NCI-H510A treated with DMSO at 0.1 percent for 48 hours (cell line): ENCODE results near the gene KIF12.
"Not testable (repeated sequence)": the region's sequence is repeated elsewhere in the genome, so short reads cannot be mapped to it uniquely, and the experiment has no call there.

Experiments used
- DNase-seq: peaks from one replicate; lab custom pipeline; 2025; lab: John Stamatoyannopoulos, UW

The KIF12 gene

DNA sequence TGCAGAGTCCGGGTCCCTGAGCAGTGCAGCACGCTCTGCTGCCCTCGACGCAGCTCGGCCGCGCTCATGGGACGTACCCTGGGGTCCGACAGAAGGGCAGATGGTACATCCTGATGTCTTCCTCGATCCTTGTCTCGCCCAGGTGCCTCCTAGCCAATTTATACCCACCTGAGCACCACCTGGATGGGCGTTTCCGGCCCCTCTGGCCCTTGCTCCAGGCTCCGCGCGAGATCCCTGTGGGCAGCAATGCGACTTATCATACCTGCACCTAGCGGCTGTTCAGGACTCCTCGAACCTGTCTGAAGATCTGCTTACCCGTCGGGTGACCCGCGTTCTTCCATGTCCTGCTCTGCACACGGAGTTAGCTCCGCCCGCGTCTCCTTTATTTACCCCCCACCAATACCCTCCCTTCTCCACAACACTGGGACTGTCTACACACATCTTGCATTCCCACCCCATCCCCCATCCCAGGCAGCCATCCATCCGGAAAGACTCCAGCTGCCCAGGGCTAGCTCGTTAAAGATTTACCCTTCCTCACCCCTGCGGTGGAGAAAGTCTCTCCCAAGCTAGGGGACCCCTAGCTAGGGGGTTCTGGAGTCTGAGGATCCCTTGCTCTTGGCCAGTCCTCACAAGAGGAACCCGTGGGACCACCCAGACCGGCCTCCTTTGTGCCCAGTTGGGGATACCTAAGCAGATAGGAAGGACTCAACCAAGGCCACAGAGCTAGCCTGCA, at the start of gene KIF12:
Gene KIF12 (minus strand): TSS at position 357 of the 733 bp plus-strand sequence. CDS start 16 bp downstream, at position 341.
- peak; percentile 71 for DNase-seq

DNA sequence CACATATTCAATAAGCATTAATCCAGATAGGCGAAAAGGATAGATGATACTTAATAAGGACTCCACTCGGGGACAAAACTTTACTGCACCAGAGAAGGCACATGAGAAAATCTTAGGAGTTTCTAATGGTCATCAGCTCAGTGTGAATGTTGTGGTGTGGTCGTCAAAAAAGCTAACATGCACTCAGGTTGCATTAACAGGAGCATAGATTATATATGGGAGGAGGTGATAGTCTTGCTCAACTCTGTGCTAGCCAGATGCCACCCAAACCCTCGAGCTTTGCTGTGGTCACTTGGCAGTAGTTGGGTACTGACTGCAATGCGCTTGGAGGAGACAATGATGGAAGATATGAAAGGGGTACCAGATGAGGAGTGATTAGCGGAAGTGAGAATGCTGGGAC, 47.6 kb upstream of the KIF12 start:
- no peak for DNase-seq

GRCh38 chr9:114143234-114143633, 44.1 kb upstream of the KIF12 start:
- no peak for DNase-seq

- DNase-seq = no peak
These were observed 42.7 kb upstream of the KIF12 start for GRCh38 chr9:114141553-114142402.

- DNase-seq = no peak
These were observed 41.8 kb upstream of the KIF12 start for GRCh38 chr9:114140850-114141249.

GRCh38 chr9:114140401-114140800, 41.3 kb upstream of the KIF12 start:
- DNase-seq = no peak

DNA sequence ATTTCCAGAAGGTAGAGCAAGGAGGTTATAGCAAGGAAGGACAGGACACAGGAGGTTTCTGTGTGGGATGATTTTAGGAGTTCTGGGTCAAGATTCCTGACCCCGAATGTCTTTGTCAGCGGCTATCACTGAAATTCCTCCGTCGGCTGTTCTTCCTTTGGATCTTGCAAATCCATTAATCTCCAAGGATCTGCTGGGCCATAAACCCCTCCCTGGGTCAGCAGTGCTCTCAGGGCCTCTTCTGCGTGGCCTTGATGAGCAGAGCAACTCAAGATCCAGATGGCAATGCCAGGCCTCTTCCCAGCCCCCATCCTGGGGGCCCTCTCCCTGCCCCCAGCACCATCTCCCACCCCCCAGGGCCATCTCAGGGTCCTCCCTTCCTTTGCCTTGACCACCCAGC, 40.0 kb upstream of the KIF12 start:
- no peak for DNase-seq

GRCh38 chr9:114138552-114138971, 39.5 kb upstream of the KIF12 start:
- DNase-seq = no peak

DNA sequence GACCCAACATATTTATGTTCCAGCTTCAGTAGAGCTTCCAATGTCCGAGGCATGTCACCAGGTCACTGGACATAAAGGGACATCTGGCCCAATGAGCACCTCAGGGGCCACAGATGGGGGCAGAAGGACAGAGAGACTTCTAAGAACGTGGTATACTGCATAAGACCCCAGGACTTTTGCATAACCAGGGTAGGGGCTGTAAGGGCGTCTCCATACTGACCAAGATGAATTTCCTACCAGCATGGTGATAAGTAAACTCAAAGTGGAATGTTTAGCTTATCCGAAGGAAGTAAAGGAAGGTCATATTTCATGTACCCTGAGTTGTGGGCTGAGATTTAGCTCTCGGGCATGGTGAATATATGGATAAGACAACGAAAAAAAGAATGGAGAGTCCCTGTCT, 38.7 kb upstream of the KIF12 start:
- DNase-seq = no peak

GRCh38 chr9:114134827-114135396, 35.8 kb upstream of the KIF12 start:
- no peak for DNase-seq

DNA sequence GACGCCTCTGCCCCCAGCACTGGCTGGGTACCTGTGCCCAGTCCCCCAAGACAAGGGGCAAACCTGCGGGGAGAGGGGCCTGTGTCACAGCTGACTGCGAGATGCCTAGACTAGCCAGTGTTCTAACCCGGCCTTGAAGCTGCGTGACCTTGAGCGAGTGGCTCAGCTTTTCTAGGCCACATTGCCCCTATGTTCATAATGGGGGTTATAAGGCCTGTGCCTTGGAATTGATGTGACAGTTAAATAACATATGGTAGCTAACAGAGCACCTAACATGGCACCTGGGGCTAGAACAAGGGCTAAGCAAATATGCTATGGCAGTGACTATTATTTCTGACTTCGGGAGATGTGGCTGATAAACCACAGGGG, 33.4 kb upstream of the KIF12 start:
- DNase-seq = no peak

DNA sequence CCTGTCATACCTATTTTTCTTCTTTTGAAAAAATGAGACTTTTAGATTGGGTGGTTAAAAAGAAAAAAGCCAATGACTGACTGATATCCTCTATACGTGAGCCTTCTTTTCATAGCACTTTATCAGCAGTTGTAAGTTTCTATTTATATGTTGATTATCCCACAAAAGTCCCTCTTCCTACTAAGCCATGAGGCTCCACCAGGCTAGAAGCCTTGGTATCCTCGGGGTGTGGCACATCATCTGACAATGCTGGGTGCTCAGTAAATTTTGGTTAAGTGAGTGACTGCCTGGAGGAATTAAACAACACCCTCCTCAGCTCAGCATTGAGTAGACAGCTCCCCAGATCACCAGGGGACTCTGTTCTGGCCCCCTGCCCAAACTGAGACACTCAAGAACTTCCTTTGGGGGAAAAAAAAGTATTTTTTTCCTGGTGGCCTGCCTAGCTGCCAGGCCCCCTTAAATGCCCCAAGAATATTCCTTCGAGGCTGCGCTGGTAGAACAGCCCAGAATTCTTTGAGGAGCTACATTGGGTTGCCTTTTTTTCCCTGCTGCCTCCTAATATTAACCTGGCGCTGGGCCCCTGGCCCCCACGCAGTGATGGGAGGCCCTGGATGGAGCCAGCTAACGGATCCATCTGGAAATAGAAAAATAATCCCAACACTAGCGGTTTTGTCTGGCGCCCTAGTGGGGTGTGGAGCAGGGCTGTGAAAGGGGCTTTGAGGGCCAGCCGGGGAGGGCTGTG, 32.9 kb upstream of the KIF12 start:
- no peak for DNase-seq

DNA sequence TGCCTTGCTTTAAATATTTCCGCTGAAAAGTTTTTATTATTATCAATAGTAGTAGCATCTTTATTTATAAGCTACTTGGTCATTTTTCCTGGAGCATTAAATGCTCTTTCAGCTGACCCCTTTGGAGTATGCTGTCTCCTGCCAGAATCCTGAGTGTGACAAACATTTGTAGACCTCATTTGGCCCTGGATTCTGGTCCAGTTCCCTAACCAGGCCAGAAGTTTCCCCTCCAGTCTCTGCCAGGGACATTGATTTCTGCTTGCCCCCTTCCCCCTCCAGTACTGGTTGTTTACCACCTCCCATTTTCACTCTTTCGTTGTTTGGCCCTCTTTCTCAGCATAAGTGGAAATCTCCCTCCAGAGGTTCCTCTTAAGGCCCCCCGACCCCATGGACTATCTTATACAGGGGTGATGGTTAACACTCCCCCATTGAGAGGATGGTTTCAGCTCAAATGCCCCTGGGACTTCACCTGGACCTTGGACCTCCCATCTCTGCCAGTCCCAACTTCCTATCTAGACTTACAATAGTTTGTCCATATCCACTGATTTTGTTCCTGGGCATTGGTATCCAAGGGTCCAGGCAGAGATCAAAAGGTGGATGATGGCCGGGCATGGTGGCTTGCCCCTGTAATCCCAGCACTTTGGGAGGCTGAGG, 31.7 kb upstream of the KIF12 start:
- no peak for DNase-seq

DNA sequence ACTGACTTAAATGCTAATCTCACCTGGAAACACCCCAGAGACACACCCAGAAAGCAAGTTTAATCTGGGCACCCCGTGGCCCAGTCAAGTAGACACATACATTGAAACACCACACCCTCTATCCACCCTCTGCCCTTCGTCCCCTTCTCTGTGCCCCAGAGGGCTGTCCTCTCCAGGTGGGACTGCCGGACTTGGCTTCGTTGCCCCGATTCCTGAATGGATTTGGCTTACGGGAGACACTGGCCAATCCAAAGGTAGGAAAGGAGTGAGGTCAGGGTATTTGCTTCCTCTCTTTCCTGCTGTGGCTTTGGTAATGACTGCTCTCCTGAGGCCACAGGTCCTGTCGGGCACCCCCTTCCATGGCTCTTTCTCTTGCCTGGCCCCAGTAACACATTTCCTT, 31.0 kb upstream of the KIF12 start:
- no peak for DNase-seq

DNA sequence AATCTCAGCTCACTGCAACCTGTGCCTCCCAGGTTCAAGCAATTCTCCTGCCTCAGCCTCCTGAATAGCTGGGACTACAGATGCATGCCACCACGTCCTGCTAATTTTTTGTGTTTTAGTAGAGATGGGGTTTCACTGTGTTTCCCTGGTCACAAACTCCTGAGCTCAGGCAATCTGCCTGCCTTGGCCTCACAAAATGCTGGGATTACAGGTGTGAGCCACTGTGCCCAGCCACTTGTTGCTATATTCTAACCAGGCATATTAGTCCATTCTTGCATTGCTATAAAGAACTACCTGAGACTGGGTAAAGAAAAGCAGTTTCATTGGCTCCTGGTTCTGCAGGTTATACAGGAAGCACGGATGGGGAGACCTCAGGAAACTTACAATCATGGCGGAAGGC, 29.7 kb upstream of the KIF12 start:
- not testable (repeated sequence) for DNase-seq

DNA sequence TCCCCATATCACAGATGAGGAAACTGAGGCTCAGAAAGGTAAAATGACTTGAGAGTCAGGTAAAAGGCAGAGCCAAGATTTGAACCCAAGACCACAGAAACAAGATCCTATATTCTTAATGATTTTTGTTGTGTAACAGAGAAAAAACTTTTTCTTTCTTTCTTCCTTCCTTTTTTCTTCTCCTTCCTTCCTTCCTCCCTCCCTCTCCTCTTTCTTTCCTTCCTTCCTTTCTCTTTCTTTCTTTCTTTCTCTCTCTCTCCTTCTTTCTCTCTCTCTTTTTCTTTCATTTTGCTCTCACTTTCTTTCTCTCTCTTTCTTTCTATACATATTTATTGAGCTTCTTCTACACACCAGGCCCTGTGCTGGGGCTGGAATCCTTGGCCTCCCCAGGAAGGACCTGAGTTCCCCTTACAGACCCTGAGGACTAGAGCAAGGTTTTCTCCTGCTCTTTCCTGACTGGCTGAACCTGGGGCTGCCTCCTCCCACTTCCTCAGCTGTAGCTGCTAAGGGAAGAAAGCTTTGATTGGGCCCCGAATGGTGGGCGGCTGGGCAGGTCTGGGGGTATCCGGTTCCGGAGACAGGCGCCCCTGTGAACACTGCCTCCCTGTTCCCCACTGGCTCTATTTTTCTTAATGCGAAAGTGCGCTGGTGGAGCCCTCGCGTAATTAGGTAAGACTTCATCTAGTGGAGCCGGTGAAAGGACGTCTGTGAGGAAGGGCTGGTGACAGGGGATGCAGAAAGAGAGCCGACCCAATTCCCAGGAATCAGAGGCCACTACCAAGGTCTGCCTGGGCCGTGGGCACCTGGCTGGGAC, 27.4 kb upstream of the KIF12 start:
- DNase-seq = no peak

GRCh38 chr9:114125476-114126013, 26.5 kb upstream of the KIF12 start:
- no peak for DNase-seq

DNA sequence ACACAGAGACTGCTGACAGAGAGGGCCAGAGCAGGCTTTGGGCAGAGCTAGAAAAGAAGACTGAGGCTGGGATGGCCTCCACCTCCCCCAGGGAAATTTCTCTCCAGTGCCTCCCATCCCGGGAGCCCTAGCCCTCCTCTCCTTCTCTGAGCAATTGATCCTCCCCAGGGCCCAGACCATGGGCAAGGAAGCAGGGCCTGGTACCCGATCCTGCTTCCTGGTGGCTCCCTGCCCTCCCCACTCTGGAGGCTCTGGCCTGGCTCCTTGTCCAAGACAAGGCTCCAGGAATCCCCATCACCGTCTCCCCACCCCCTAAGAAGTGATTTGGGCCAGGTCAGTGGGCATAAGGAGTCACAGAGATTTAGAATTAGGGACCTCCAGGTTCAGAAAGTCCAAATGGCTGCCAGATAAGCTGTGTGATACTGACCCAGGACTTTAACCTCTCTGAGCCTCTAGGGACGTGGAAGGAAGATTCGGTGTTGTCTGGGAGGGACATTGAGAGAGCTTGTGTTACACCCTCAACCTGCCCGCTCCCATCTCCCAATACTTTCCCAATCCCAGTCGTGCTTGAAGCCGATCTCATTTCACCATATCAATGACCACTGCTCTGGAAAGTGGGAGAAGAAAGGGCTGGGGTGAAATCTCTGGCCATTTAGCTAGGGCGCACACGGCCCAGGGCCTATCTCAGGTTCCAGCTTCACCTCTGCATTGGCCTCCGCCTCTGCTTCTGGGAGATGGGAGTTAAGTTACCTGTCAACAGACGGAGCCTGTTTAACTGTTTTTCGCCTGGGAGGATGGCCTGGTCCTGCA, 25.8 kb upstream of the KIF12 start:
- no peak for DNase-seq

DNA sequence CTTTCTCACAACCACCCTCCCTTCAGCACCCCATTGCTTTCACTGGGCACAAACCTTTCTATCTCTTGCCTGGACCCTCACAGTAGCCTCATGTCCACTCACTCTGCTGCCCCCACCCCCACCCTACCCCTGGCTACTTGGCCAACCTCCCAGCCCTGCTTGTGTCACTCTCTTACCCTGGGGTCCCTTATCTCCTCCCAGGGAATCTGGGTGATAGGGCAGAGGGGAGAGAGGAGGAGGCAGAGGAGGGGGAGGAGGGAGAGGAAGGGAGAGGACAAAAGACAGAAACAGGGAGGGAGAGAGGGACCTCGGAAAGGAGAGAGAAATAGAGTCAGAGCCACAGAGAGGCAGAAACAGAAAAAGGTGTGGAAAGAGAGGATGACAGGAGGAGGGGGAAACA, 25.0 kb upstream of the KIF12 start:
- DNase-seq = no peak
